KOPT-K1 (cell line): Measurements from ENCODE around the gene MYO3A.
"Not testable (repeated sequence)": the region's sequence is repeated elsewhere in the genome, so short reads cannot be mapped to it uniquely, and the experiment has no call there.

Experiments
- H3K27ac ChIP-seq: fragments of 200-600 bp; sonication (generic); 2 replicates; pipeline ENCODE4 v1.5.1; 2016; ENCODE audit warnings: antibody characterized with exemption, mild to moderate bottlenecking, low read depth, low read length; ENCODE audit not compliant: poor library complexity, severe bottlenecking
- H3K36me3 ChIP-seq: fragments of 200-600 bp; sonication (generic); 2 replicates; pipeline ENCODE4 v1.5.1; 2017; ENCODE audit warnings: antibody characterized with exemption, mild to moderate bottlenecking, low read length, moderate library complexity; ENCODE audit not compliant: insufficient read depth
- H3K9me3 ChIP-seq: fragments of 200-600 bp; sonication (generic); 2 replicates; pipeline ENCODE4 v1.5.1; 2017; ENCODE audit warnings: antibody characterized with exemption, low read length, mild to moderate bottlenecking; ENCODE audit not compliant: insufficient read depth, poor library complexity, severe bottlenecking

Gene MYO3A

GRCh38 chr10:26090026-26090425, 156.0 kb downstream of the MYO3A start:
- no peaks in the 10 kb centered on the region for H3K36me3 ChIP-seq
- H3K27ac ChIP-seq: no peak overlapping the region
- H3K9me3 ChIP-seq: no peaks in the 10 kb centered on the region

- H3K36me3 ChIP-seq: no peaks in the 10 kb centered on the region
- no peaks in the 10 kb centered on the region for H3K9me3 ChIP-seq
These were observed 156.7 kb downstream of the MYO3A start for GRCh38 chr10:26090762-26091161.

DNA sequence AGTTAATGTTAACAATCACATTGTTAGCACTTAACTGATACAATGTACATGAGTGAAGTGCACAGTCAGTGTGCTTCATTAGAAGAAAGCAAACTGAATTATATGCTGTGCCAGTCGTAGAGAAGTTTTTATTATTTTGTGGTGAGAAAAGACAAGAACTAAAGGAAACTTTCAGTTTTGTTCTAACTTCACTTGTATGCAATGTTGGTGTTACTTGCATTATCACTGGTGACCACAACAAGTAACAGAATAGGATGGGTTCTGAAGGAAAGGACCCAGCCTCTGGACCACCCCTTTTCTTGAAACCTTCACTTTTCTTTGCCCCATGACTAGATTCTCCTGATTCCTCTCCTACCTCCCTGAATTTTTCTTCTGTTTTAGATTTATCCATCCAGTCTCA, 159.2 kb downstream of the MYO3A start:
- Histone ChIP-seq H3K36me3 (no peaks in the 10 kb centered on the region), H3K9me3 (no peaks in the 10 kb centered on the region), H3K27ac (no peak overlapping the region)

More at GRCh38 chr10:26090762-26091161, 156.7 kb downstream of the MYO3A start:
- no peak overlapping the region for H3K27ac ChIP-seq

GRCh38 chr10:26095781-26096180, 161.8 kb downstream of the MYO3A start:
- no peak overlapping the region for H3K27ac ChIP-seq
- no peaks in the 10 kb centered on the region for H3K9me3 ChIP-seq
- H3K36me3 ChIP-seq: no peaks in the 10 kb centered on the region

DNA sequence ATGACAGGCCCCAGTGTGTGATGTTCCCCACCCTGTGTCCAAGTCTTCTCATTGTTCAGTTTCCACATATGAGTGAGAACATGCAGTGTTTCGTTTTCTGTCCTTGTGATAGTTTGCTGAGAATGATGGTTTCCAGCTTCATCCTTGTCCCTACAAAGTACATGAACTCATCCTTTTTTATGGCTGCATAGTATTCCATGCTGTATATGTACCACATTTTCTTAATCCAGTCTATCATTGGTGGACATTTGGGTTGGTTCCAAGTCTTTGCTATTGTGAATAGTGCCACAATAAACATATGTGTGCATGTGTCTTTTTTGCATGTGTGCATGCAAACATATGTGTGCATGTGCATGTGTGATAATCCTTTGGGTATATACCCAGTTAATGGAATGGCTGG, 163.5 kb downstream of the MYO3A start:
- H3K36me3 ChIP-seq, H3K9me3 ChIP-seq, H3K27ac ChIP-seq: not testable (repeated sequence)

GRCh38 chr10:26112532-26112931, 178.5 kb downstream of the MYO3A start:
- no peak overlapping the region for H3K27ac ChIP-seq
- no peaks in the 10 kb centered on the region for H3K9me3 ChIP-seq
- H3K36me3 ChIP-seq: no peaks in the 10 kb centered on the region

- Histone ChIP-seq H3K9me3 (no peaks in the 10 kb centered on the region), H3K27ac (no peak overlapping the region), H3K36me3 (no peaks in the 10 kb centered on the region)
These were observed 204.6 kb downstream of the MYO3A start for GRCh38 chr10:26138613-26139012.

DNA sequence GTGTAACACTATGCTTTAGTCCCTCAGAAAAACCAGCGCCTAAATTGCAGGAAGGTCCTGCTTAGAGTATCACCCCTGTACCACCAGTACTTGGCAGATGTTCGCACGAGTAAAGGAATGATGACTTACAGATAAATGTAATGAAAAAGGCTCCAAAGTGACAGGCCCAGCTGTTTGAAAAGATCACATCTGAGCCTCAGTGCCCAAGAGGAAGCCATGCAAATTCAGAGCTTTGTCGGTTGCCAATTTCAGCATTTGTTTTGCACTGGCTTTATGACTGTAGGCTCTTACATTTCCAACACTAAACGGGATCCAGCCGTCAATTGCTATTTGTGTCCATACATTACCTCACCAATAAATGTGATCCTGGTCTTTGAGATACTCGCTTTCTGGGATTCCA, 222.0 kb downstream of the MYO3A start:
- Histone ChIP-seq H3K36me3 (no peaks in the 10 kb centered on the region), H3K27ac (no peak overlapping the region)

GRCh38 chr10:26157734-26158133, 223.7 kb downstream of the MYO3A start:
- H3K9me3 ChIP-seq: no peaks in the 10 kb centered on the region

More for the DNA sequence above, 222.0 kb downstream of the MYO3A start:
- no peaks in the 10 kb centered on the region for H3K9me3 ChIP-seq

DNA sequence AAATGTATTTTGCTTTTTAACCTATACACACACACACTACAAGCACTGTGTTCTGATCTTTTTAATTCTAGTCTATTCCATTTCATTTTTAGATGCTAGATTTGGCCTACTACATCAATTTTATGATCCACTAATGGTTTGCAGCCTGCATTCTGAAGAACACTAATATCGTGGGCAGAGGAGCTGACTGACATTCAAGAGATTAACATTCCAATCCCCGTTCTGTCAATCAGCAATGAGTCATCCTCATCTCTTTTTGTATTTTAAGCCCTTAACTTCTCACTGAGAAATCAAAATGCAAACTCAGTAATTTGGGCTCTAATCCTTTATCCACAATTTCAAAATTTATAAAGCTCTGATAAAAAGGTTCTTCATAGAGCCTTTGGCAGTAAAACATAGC, 235.4 kb downstream of the MYO3A start:
- Histone ChIP-seq H3K9me3 (no peaks in the 10 kb centered on the region), H3K27ac (no peak overlapping the region), H3K36me3 (no peaks in the 10 kb centered on the region)

More at GRCh38 chr10:26157734-26158133, 223.7 kb downstream of the MYO3A start:
- no peak overlapping the region for H3K27ac ChIP-seq
- no peaks in the 10 kb centered on the region for H3K36me3 ChIP-seq

DNA sequence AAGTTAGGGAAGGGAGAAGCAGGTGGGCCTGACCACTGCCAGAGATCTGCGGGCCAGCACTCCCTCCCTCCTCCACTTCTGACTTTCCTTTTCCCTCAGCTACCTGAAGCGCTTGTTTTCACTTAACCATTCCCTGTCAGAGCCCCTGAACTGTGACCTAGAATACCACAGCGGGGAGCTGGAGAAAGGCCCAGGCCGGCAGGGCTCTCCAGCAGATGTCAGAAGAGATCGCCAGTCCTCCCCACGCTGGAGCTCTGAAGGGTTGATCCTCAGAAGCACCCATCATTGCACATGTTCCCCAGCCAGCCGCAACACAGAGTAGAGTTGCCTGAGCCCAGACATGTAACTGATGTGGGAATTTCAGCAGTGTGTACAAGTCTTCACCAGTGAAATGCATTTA, 238.1 kb downstream of the MYO3A start:
- Histone ChIP-seq H3K27ac (no peak overlapping the region), H3K9me3 (no peaks in the 10 kb centered on the region), H3K36me3 (no peaks in the 10 kb centered on the region)

DNA sequence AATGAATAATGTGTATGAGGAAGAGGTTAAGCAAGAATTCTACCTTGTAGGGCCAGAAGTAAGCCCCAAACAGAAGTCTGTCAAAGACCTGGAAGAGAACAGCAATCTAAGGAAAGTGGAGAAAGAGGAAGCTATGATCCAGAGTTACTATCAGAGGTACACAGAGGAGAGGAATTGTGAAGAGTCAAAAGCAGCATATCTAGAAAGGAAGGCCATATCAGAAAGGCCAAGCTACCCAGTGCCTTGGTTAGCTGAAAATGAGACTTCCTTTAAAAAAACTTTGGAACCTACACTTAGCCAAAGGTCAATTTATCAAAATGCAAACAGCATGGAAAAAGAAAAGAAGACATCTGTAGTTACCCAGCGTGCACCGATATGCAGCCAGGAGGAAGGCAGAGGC, 239.8 kb downstream of the MYO3A start:
- Histone ChIP-seq H3K36me3 (no peaks in the 10 kb centered on the region), H3K9me3 (no peaks in the 10 kb centered on the region), H3K27ac (no peak overlapping the region)

DNA sequence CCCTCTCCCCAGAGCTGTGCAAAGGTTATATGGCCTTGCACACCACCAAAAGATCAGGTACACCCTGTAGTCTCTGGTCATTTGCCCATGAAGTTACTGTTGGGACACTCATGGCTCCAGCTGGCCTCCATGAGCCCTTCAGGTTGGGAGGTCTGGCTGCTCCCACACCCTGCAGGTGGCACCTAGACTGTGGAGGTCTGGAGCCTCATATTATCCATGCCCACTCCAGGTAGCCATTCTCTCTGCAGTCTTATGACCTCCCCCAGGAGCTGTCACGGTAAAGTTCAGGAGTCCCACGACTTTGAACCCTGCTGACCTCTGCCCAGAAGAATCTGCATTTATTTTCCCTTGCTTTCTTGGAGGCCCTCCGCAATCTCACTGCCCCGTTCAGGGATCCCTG, 243.3 kb downstream of the MYO3A start:
- no peaks in the 10 kb centered on the region for H3K36me3 ChIP-seq
- no peak overlapping the region for H3K27ac ChIP-seq
- no peaks in the 10 kb centered on the region for H3K9me3 ChIP-seq

DNA sequence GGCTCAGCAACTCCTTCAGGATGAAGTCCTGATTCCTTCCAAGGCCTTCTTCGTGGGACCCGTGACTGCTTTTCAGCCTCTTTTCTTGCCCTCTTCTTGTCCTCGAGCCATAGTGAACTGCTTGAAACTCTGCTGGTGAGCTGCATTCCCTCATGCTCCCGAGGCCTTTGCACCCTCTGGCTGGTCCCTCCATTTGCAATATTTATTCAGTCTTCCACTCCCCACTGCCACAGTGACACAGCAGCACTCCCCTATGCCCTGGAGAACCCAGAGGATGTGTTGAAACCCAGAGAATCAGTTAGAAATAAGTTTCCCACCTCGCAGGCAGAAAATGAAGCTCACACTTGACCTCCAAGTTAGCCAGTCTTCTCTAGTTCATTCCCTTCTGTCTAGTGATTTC, 260.2 kb downstream of the MYO3A start:
- Histone ChIP-seq H3K27ac (no peak overlapping the region), H3K36me3 (no peaks in the 10 kb centered on the region), H3K9me3 (no peaks in the 10 kb centered on the region)

DNA sequence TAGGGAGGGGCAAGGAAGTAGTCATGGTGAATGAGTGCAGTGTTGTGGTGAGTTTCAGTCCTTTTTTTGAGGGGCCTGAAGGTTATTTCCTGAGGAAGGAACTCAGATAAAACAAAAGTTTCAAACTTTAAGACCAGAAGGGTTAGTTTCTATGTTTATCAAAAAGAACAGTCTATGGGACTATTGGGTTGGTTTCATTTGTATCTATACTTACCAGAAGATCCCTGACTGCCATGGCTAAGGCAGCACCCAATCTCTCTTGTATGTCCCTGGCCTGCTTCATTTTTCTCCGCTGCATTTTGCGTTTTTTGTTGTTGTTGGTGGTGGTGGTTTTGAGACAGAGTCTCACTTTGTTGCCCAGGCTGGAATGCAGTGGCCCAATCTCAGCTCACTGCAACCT, 263.2 kb downstream of the MYO3A start:
- Histone ChIP-seq H3K27ac (no peak overlapping the region), H3K36me3 (no peaks in the 10 kb centered on the region), H3K9me3 (no peaks in the 10 kb centered on the region)

GRCh38 chr10:26198119-26198518, 264.1 kb downstream of the MYO3A start:
- H3K27ac ChIP-seq: no peak overlapping the region
- no peaks in the 10 kb centered on the region for H3K36me3 ChIP-seq
- no peaks in the 10 kb centered on the region for H3K9me3 ChIP-seq

DNA sequence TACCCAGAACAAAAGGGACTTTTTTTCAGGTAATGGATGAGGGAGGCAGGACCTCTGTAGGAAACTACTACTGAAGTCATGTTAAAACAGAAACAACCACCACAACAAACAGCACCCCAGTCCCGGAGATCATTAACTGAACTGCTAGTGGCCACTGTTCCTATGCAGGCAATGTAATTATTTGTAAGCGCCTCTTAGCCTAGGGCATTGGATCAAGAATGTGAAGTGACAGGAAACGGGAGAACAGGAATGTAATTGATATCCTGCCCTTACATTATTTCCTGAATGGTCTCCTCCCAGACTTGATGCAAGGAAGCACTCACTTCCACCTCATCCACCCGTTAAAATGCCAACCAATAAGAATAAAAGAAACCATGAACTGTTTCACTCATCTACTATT, 265.8 kb downstream of the MYO3A start:
- no peaks in the 10 kb centered on the region for H3K36me3 ChIP-seq
- no peaks in the 10 kb centered on the region for H3K9me3 ChIP-seq
- H3K27ac ChIP-seq: no peak overlapping the region
